A549 treated with AZD9567 at 1 μM for 4 hours (cell line): ENCODE measurements around the gene LCOR. TPM values are rescaled to one million over a fixed set of nuclear protein-coding genes. Genes with fewer than 3 reads are reported as not detected.

Experiments
- total RNA-seq: library from RNA; stranded (reverse); fragments of 200-300 nt; extraction: Qiagen RNA extraction; gene quantifications from 5 replicates; pipeline ENCODE4 v1.2.3, GENCODE V29; 2022; ENCODE audit not compliant: insufficient read depth

The LCOR gene
- total RNA-seq = 6.2 to 10.6 TPM (median 9.2 TPM) in 5 replicates

DNA sequence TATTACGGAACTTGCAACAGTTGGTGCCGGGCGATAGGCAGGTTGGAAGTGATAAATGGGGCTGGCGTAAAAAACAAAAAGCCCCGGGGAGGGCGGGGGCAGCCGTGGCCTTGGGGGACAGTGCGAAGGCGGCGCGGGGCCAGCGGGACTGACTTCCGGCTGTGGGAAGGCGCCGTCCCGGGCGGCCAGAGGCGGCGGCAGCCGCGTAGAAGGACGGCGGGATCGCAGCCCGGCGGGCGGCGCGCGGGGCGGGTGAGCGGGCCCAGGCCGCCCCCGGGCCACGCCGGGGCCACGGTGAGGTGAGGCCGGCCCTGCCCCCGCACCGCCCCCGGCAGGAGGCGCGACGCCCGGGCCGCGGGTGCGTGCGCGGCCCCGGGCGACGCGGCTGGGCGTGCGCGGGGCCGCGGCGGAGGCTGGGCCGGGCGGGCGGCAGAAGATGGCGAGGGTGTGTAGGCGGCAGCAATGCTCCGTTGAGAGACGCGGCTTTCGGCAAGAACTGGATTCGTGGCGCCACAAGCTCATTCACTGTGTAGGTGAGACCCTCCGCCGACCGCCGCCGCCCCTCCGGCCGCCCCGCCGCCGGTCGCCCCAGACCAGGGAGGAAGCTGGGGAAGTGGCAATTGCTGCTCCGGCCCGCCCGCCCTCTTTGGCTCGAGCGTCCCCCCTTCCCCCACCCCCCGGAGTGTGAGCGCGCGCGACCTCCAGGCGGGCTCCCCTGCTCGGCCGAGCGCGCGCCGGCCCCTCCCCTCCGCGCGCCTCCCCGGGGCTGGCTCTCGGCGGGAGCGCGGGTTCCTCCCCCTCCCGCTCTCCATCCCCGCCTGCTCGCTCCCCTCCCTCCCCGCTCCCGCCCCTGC, at the start of gene LCOR:
Gene LCOR, plus strand, starts transcription at position 432 of the 854 bp plus-strand sequence. CDS start 116,760 bp downstream, outside the sequence.

Other genes with a start within 250 kb of the LCOR start
- gene TM9SF3, start 245.3 kb upstream of the LCOR start, total RNA-seq = 71.4 to 91.5 TPM (median 85.6 TPM) in 5 replicates
- gene PIK3AP1, start 111.8 kb upstream of the LCOR start, total RNA-seq = 0.46 to 0.76 TPM (median 0.60 TPM) in 4 of 5 replicates, not detected in the other